Loucy (cell line): ENCODE measurements around the gene TAS2R60.

Source experiments
- H2AFZ ChIP-seq: fragments of 200-600 bp; sonication (generic); 2 replicates; pipeline ENCODE4 v1.6.0; 2016; ENCODE audit warnings: antibody characterized with exemption, mild to moderate bottlenecking, low read length, moderate library complexity
- H3F3A ChIP-seq: fragments of 200-600 bp; 2 replicates; pipeline ENCODE4 v1.6.0; 2016; ENCODE audit warnings: antibody characterized with exemption, low read depth, mild to moderate bottlenecking
- H3K27me3 ChIP-seq: fragments of 200-600 bp; sonication (generic); 2 replicates; pipeline ENCODE4 v1.6.1; 2014; ENCODE audit warnings: low read length, mild to moderate bottlenecking; ENCODE audit not compliant: insufficient read depth, poor library complexity, severe bottlenecking
- H3K36me3 ChIP-seq: fragments of 200-600 bp; sonication (generic); 2 replicates; pipeline ENCODE4 v1.6.1; 2016; ENCODE audit warnings: low read length; ENCODE audit not compliant: insufficient read depth
- H3K4me1 ChIP-seq: fragments of 200-600 bp; sonication (generic); 2 replicates; pipeline ENCODE4 v1.5.1; 2014; ENCODE audit warnings: low read length, mild to moderate bottlenecking; ENCODE audit not compliant: insufficient read depth, poor library complexity, severe bottlenecking
- H3K4me2 ChIP-seq: fragments of 200-600 bp; sonication (generic); 2 replicates; pipeline ENCODE4 v1.6.0; 2014; ENCODE audit warnings: antibody characterized with exemption, low read length, low read depth, mild to moderate bottlenecking; ENCODE audit not compliant: poor library complexity, severe bottlenecking
- H3K4me3 ChIP-seq: fragments of 200-600 bp; sonication (generic); 2 replicates; pipeline ENCODE4 v1.5.1; 2014; ENCODE audit warnings: low read length, mild to moderate bottlenecking, mixed read lengths; ENCODE audit not compliant: poor library complexity, severe bottlenecking
- H3K79me2 ChIP-seq: fragments of 200-600 bp; sonication (generic); 2 replicates; pipeline ENCODE4 v1.6.1; 2014; ENCODE audit warnings: low read length; ENCODE audit not compliant: insufficient read depth
- H3K9ac ChIP-seq: fragments of 200-600 bp; sonication (generic); 2 replicates; pipeline ENCODE4 v1.6.0; 2014; ENCODE audit warnings: mild to moderate bottlenecking, low read depth, low read length, moderate library complexity; ENCODE audit not compliant: poor library complexity, severe bottlenecking
- H3K9me2 ChIP-seq: fragments of 200-600 bp; sonication (generic); replicated peaks from 2 replicates; pipeline ENCODE4 v1.6.1; 2016; ENCODE audit warnings: low read depth, low read length, mixed read lengths
- H3K9me3 ChIP-seq: fragments of 200-600 bp; sonication (generic); 2 replicates; pipeline ENCODE4 v1.6.1; 2014; ENCODE audit warnings: mild to moderate bottlenecking, antibody characterized with exemption, low read length, low read depth; ENCODE audit not compliant: insufficient read depth
- H4K20me1 ChIP-seq: fragments of 200-600 bp; sonication (generic); 2 replicates; pipeline ENCODE4 v1.6.0; 2014; ENCODE audit warnings: antibody characterized with exemption, low read length, mild to moderate bottlenecking; ENCODE audit not compliant: insufficient read depth, poor library complexity, severe bottlenecking
- EZH2phosphoT487 ChIP-seq: fragments of 200-600 bp; IDR thresholded peaks from 2 replicates; pipeline ENCODE4 v1.6.1; 2018; ENCODE audit warnings: antibody characterized with exemption, mild to moderate bottlenecking, moderate library complexity, borderline replicate concordance
- TF ChIP-seq, protein P1 (sequence below): fragments of 200-600 bp; sonication (generic); conservative IDR thresholded peaks from 2 replicates; pipeline ENCODE4 v1.5.1; 2014; ENCODE audit warnings: mild to moderate bottlenecking, antibody characterized with exemption, low read length

The TAS2R60 gene

DNA sequence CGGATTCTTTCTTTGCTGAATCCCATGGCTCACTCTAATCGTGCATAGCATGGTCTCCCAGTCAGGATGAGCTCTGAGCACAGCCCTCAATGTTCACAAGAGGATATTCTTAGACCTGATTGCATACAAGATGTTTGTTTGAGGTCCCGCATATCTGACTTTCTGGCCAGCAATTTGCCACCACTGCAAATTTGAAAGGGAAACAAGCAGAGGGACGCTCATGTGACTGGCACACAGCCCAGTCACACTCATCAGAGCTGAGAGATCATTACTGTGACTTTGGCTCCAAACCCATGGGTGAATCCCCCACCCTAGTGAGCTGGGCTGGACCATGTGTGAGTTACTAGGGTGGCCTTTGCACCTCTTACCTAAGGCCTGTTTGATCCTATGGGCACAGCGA, 44.3 kb downstream of the TAS2R60 start:
- Histone ChIP-seq H3K36me3 (no peaks in the 10 kb centered on the region), H2AFZ (no peak overlapping the region), H3K4me3 (no peak overlapping the region), H3K9me3 (no peaks in the 10 kb centered on the region), H3F3A (no peaks in the 10 kb centered on the region), H3K9me2 (no peaks in the 10 kb centered on the region), H3K9ac (no peak overlapping the region), H3K4me2 (no peak overlapping the region), H3K27me3 (no peaks in the 10 kb centered on the region), H4K20me1 (no peaks in the 10 kb centered on the region), H3K4me1 (no peaks in the 10 kb centered on the region), H3K79me2 (no peaks in the 10 kb centered on the region)
- no peak for TF ChIP-seq EZH2phosphoT487
- TF ChIP-seq, protein P1, sequence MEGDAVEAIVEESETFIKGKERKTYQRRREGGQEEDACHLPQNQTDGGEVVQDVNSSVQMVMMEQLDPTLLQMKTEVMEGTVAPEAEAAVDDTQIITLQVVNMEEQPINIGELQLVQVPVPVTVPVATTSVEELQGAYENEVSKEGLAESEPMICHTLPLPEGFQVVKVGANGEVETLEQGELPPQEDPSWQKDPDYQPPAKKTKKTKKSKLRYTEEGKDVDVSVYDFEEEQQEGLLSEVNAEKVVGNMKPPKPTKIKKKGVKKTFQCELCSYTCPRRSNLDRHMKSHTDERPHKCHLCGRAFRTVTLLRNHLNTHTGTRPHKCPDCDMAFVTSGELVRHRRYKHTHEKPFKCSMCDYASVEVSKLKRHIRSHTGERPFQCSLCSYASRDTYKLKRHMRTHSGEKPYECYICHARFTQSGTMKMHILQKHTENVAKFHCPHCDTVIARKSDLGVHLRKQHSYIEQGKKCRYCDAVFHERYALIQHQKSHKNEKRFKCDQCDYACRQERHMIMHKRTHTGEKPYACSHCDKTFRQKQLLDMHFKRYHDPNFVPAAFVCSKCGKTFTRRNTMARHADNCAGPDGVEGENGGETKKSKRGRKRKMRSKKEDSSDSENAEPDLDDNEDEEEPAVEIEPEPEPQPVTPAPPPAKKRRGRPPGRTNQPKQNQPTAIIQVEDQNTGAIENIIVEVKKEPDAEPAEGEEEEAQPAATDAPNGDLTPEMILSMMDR = no peak

DNA sequence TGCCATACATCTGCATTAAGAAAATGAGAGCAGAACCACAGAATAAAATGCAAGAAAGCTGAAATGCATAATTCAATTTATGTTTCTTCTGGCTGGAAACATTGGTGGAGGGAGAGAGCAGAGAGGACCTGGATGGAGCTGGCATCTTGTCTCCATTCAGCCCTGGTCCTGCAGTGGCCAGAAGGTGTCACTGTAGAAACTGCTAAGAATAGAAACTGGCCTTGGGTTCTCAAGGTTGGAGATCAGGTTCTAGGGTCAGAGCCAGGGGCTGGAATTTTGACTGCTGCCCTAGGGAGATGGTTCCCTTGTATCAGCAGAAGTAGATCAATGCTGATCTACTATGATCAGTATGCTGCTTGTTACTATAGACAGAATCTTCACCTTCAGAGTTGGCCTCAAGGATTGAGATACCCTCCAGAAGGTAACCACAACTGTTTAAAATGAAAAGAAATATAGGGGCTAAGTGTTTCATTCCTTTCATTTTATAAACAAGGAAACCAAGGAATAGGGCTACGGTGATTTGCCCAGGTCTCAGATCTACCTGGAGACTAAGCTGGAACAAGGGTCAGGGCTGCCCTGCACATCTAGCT, 47.6 kb downstream of the TAS2R60 start:
- no peak for TF ChIP-seq EZH2phosphoT487
- TF ChIP-seq, protein P1 = peak; percentile 73
- no peaks in the 10 kb centered on the region for H3K79me2 ChIP-seq
- peaks cover 2% of the 10 kb centered on the region for H3K4me1 ChIP-seq
- H2AFZ ChIP-seq = no peak overlapping the region
- H3K9ac ChIP-seq = no peak overlapping the region
- H3K9me2 ChIP-seq = no peaks in the 10 kb centered on the region
- H3K9me3 ChIP-seq = no peaks in the 10 kb centered on the region
- H3K4me3 ChIP-seq = no peak overlapping the region
- no peak overlapping the region for H3K4me2 ChIP-seq
- no peaks in the 10 kb centered on the region for H4K20me1 ChIP-seq
- no peaks in the 10 kb centered on the region for H3F3A ChIP-seq
- no peaks in the 10 kb centered on the region for H3K36me3 ChIP-seq
- no peaks in the 10 kb centered on the region for H3K27me3 ChIP-seq

DNA sequence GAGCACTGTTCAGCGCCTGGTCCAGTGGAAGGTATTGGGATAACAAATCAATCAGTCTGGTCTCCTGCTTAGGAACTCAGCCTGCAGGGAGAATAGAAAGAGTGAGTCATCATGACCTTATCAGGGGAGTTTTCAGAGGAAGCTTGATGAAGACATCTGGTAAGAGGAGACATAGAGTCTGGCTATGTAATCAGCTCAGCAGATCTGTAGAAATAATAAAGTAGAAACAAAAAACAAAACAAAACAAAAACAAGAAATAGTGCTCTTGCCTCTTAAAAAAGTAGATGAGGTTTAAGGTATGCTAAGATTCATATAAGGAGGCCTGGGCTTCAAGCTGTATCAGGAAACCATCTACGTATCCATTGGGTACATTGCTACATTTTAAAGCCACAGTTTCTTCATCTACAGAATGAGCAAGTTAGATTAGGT, 48.8 kb downstream of the TAS2R60 start:
- H3K4me1 ChIP-seq = peaks cover 2% of the 10 kb centered on the region
- no peak overlapping the region for H3K4me3 ChIP-seq
- no peak overlapping the region for H2AFZ ChIP-seq
- no peaks in the 10 kb centered on the region for H4K20me1 ChIP-seq
- H3K27me3 ChIP-seq = no peaks in the 10 kb centered on the region
- no peaks in the 10 kb centered on the region for H3F3A ChIP-seq
- H3K4me2 ChIP-seq = no peak overlapping the region
- no peaks in the 10 kb centered on the region for H3K9me2 ChIP-seq
- H3K9ac ChIP-seq = no peak overlapping the region
- no peaks in the 10 kb centered on the region for H3K9me3 ChIP-seq
- TF ChIP-seq, protein P1 = no peak
- TF ChIP-seq EZH2phosphoT487 = no peak
- H3K36me3 ChIP-seq = no peaks in the 10 kb centered on the region
- no peaks in the 10 kb centered on the region for H3K79me2 ChIP-seq
